Suprapubic skin (tissue), 4 donors: Measurements from ENCODE around the gene TSHZ2. TPM values are rescaled to one million over a fixed set of nuclear protein-coding genes. Genes with fewer than 3 reads are reported as not detected.

ENCODE experiments used
- DNase-seq, 2 donors: peaks; one replicate each; pipeline ENCODE4 v3.0.0-alpha.2; 2019; ENCODE audit warnings: low spot score in 2 of 2
- H3K27ac ChIP-seq: fragments of 200-600 bp; sonication (generic); one replicate; pipeline ENCODE4 v1.5.1; 2019
- H3K27me3 ChIP-seq: fragments of 200-600 bp; sonication (generic); one replicate; pipeline ENCODE4 v1.5.1; 2019
- H3K36me3 ChIP-seq: fragments of 200-600 bp; sonication (generic); one replicate; pipeline ENCODE4 v1.5.1; 2019
- H3K4me1 ChIP-seq: fragments of 200-600 bp; sonication (generic); one replicate; pipeline ENCODE4 v1.5.1; 2019
- H3K4me3 ChIP-seq: fragments of 200-600 bp; sonication (generic); one replicate; pipeline ENCODE4 v1.5.1; 2019; ENCODE audit warnings: mild to moderate bottlenecking
- H3K9me3 ChIP-seq: fragments of 200-600 bp; sonication (generic); one replicate; pipeline ENCODE4 v1.5.1; 2019
- CTCF ChIP-seq, 2 donors: fragments of 200-600 bp in 1 of 2; fragments of 450-650 bp in 1 of 2; sonication (generic) in 1 of 2; IDR thresholded peaks; one replicate each; pipeline ENCODE4 v1.5.1; 2016 to 2019; ENCODE audit warnings: antibody characterized with exemption in 2 of 2, mild to moderate bottlenecking in 1 of 2, moderate library complexity in 1 of 2
- EP300 ChIP-seq: sonication (generic); formaldehyde crosslinking; IDR thresholded peaks from one replicate; pipeline ENCODE4 v1.6.1; 2017; ENCODE audit warnings: antibody characterized with exemption
- POLR2A ChIP-seq, 2 donors: fragments of 450-650 bp; IDR thresholded peaks; one replicate each; pipeline ENCODE4 v1.6.1; 2017; ENCODE audit warnings: antibody characterized with exemption in 2 of 2, mild to moderate bottlenecking in 2 of 2, moderate library complexity in 2 of 2
- POLR2AphosphoS5 ChIP-seq, 3 donors: sonication (generic); formaldehyde crosslinking; IDR thresholded peaks; one replicate each; pipeline ENCODE4 v1.6.1; 2017; ENCODE audit warnings: antibody characterized with exemption in 3 of 3
- WGBS: methylation state at CpG from one replicate; pipeline ENCODE4 v1.1.5; 2018; 5-methylcytosine and 5-hydroxymethylcytosine counted together
- total RNA-seq, 4 donors: library from RNA; depleted of rRNA; stranded (reverse); fragments of >200 nt; gene quantifications; one replicate each; pipeline ENCODE4 v1.1.0, GENCODE V29; 2016

The TSHZ2 gene
- total RNA-seq, 4 donors from 2014 or later = 10.2 to 24.7 (median 19.2) TPM

GRCh38 chr20:53033176-53033575, 61.0 kb downstream of the TSHZ2 start:
- Histone ChIP-seq H3K27me3 (no peaks in the 10 kb centered on the region), H3K36me3 (no peaks in the 10 kb centered on the region), H3K4me1 (peaks cover 12% of the 10 kb centered on the region), H3K4me3 (no peak overlapping the region), H3K27ac (peak overlapping the region; percentile 42), H3K9me3 (no peaks in the 10 kb centered on the region)
- no peak for TF ChIP-seq EP300
- TF ChIP-seq POLR2A (IDR thresholded peaks at IDR 0.05) = no peak
- TF ChIP-seq POLR2AphosphoS5 (IDR thresholded peaks at IDR 0.05) = no peak
- TF ChIP-seq CTCF (IDR thresholded peaks at IDR 0.05) = no peak
- 68% methylated on average over 6 of the region's 6 CpGs for WGBS
- no peak for DNase-seq

GRCh38 chr20:53034899-53035298, 62.7 kb downstream of the TSHZ2 start:
- Histone ChIP-seq H3K27me3 (no peaks in the 10 kb centered on the region), H3K9me3 (no peaks in the 10 kb centered on the region), H3K27ac (no peak overlapping the region), H3K4me3 (no peak overlapping the region), H3K36me3 (no peaks in the 10 kb centered on the region), H3K4me1 (peaks cover 12% of the 10 kb centered on the region)
- TF ChIP-seq POLR2A (IDR thresholded peaks at IDR 0.05) (no peak), POLR2AphosphoS5 (IDR thresholded peaks at IDR 0.05) (no peak), EP300 (no peak), CTCF (IDR thresholded peaks at IDR 0.05) (no peak)
- DNase-seq = no peak
- 68% methylated on average over 3 of the region's 3 CpGs for WGBS

- 47% methylated on average over 8 of the region's 8 CpGs for WGBS
- no peak for DNase-seq
- H3K9me3 ChIP-seq = no peaks in the 10 kb centered on the region
Observed at GRCh38 chr20:53036992-53037391, 64.8 kb downstream of the TSHZ2 start.

GRCh38 chr20:53037621-53038020, 65.5 kb downstream of the TSHZ2 start:
- Histone ChIP-seq H3K36me3 (no peaks in the 10 kb centered on the region), H3K4me3 (no peak overlapping the region), H3K9me3 (no peaks in the 10 kb centered on the region), H3K27me3 (no peaks in the 10 kb centered on the region), H3K27ac (no peak overlapping the region), H3K4me1 (peaks cover 26% of the 10 kb centered on the region)
- DNase-seq = no peak
- WGBS = 95% methylated on average over 10 of the region's 10 CpGs
- TF ChIP-seq CTCF (IDR thresholded peaks at IDR 0.05) (no peak), POLR2A (IDR thresholded peaks at IDR 0.05) (no peak), POLR2AphosphoS5 (IDR thresholded peaks at IDR 0.05) (no peak), EP300 (no peak)

More at GRCh38 chr20:53036992-53037391, 64.8 kb downstream of the TSHZ2 start:
- H3K36me3 ChIP-seq = no peaks in the 10 kb centered on the region
- no peak overlapping the region for H3K27ac ChIP-seq
- no peaks in the 10 kb centered on the region for H3K27me3 ChIP-seq
- no peak overlapping the region for H3K4me3 ChIP-seq
- TF ChIP-seq POLR2A (IDR thresholded peaks at IDR 0.05) (no peak), CTCF (IDR thresholded peaks at IDR 0.05) (no peak), POLR2AphosphoS5 (IDR thresholded peaks at IDR 0.05) (no peak), EP300 (no peak)
- H3K4me1 ChIP-seq = peaks cover 25% of the 10 kb centered on the region

GRCh38 chr20:53038299-53038698, 66.1 kb downstream of the TSHZ2 start:
- Histone ChIP-seq H3K9me3 (no peaks in the 10 kb centered on the region), H3K36me3 (no peaks in the 10 kb centered on the region), H3K4me1 (peaks cover 22% of the 10 kb centered on the region), H3K27ac (no peak overlapping the region), H3K4me3 (no peak overlapping the region), H3K27me3 (no peaks in the 10 kb centered on the region)
- DNase-seq = no peak
- no peak for TF ChIP-seq CTCF (IDR thresholded peaks at IDR 0.05)
- no peak for TF ChIP-seq EP300
- no peak for TF ChIP-seq POLR2A (IDR thresholded peaks at IDR 0.05)
- no peak for TF ChIP-seq POLR2AphosphoS5 (IDR thresholded peaks at IDR 0.05)
- 97% methylated on average over 2 of the region's 2 CpGs for WGBS
